Ureter (tissue), 1 donor: ENCODE data around the gene DNHD1. TPM values are rescaled to one million over a fixed set of nuclear protein-coding genes. Genes with fewer than 3 reads are reported as not detected.

ENCODE experiments used
- DNase-seq: peaks from one replicate; pipeline ENCODE4 v3.0.0-alpha.2; 2020; ENCODE audit warnings: low spot score
- total RNA-seq: library from RNA; stranded (reverse); gene quantifications from one replicate; pipeline ENCODE4 v1.2.4, GENCODE V29; 2023
- donor health status: DM: yes; HTN: yes; CAD: no.

DNHD1 gene
- total RNA-seq, 1 donor from 2014 or later: 24.2 TPM

DNA sequence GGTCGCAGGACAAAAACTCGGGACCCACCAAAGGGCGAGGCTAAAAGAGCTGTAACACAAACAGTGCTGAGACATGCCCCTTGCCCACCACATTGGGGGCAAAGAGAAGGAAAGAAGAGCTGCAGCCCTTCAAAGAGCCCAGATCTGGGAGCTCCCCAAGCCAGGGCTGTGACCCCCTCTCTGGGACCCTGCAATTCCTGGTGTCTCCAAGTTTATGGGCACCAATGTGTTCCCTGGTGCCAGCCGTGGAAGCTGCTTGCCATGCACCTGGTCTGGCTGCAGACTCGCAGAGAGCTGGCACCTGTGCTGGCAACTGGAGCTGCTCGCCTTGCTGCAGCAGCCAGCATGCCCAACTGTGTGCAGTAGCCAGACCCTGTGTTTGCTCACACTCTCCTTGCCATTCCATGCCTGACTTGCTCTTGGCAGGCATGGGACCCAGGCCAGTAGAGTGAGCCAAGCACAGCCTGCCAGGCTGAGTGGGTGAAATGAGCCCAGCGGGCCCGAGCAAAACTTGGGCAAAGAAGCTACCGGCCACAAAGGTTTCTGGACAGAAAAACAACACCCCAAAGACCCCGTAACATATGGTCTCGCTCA, 90.4 kb downstream of the DNHD1 start:
- DNase-seq: no peak

DNA sequence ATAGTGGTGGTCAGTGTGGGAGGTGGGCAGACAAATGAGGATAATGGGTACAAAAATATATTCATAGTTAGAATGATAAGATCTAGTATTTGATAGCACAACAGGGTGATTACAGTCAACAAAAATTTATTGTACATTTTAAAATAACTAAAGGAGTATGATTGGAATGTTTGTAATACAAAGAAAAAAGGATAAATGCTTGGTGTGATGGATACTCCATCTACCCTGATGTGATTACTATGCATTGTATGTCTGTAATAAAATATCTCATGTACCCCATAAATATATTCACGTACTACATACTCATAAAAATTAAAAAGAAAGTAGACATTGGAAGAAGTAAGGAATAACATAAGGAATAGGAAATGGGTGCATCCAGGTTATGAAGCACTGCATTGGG, 90.9 kb downstream of the DNHD1 start:
- no peak for DNase-seq

DNA sequence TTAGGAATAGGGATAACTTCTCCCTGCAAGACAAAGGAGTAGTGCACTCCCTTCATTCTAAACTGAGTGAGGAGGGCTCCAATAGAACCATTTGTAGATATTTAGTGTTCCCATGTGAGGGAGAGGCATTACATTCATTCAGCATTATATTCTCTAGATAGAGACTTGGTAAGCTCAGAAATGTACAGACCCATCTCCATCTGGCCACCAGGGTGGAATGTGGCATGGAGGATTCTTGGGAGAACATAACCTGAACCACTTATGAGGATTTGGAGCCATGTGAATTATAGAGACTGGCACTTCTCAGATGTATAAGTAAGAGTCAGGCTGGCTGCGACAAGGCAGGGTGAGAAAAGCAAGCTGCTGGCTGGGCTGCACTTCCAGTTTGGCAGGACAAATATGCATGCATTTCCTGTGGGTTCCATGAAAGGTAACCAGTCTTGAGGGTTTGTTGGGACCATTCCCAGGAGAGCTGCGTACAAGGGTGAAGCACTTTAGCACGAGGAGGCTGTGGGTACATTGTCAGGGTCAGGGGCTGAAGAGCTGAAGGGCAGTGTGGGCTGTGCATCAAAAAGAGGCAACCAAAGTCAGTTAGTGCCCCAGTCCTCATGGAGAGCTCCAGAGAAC, 97.2 kb downstream of the DNHD1 start:
- no peak for DNase-seq

DNA sequence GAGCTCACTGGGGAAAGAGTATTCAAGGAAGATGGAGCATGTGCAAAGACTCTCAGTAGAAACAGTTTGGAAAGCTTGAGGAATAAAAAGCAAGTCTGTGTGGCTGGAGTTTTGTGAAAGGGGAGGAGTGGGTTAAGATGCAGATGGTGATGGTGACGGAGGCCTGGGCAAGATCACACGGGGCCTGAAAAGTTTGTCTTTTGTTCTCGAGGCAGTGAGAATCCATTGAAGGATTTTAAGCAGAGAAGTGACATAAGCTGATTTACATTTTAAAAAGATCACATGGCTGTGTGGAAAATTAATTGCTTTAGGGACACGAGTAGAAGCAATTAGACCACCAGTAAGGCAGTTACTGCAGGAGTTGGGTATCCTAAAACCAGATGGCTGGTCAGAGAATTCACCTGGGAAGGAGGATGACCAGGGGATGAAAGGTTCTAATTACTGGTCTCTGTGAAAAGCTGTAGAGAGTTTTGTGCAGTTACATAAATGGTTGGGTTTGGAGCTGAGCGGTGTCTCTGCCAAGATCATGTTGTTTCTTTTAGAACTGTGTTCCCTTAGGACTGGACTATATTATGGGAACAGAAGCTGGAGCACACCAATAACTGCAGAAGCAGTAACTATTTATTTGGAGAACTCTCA, 99.3 kb downstream of the DNHD1 start:
- no peak for DNase-seq

DNA sequence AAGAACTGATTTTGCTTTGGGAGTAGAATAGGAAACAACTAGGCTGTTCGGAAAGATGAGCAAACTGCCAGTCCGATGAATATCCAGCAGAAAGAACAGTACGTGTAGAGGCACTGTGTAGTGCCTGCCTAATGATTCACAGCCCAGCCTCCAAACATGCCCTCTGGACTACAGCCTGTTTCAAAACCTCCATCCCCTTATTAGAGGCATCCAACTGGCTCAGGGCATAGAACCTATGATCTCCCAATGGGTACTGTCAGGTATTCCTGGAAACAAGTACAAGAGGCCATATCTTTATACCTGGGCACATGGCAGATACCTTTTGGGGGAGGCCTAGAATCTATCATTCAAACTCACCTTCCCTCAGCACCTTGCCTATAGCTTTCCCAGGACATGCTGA, 101.5 kb downstream of the DNHD1 start:
- no peak for DNase-seq

DNA sequence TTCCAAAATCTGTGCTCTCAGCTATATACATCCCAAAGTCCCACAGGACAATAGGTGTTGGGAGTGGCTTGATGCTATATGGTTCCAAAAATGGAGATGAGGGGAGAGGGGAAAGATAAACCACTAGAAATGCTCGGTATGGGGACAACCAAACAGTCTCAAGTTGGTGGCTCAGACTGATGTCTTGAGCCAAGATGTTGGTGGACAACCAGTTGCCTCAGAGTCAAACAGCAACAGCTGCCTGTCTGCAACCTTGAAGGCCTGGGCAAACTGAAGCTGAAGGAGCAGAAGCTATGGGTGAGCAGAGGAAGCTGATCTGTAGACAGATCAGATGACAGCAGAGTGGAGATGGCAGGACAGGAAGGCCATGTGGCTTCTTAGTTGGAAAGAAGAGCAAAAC, 102.4 kb downstream of the DNHD1 start:
- no peak for DNase-seq

DNA sequence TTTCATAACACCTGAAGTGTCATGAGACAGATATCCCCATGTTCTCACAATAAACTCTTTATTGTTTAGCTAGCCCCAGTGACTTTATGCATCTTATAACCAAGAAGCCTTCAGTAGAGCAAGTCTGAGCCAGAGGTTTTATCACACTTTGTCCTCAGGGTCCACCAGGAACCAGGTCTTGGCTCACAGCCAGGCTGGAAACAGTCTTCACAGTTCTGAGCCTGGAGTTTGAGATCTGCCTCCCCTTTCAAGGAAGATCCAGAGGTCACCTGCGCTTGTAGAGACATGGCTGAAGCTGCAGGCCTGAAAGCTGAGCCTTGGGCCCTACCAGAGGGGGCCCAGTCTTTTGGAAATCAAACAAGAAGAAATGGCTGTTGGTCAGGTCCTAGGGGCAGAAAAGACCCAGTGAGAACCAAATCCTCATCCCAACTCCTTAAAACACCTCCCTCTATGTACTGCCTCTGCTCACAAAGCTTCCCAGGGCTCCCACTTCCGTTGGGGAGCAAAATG, 102.9 kb downstream of the DNHD1 start:
- DNase-seq: no peak

DNA sequence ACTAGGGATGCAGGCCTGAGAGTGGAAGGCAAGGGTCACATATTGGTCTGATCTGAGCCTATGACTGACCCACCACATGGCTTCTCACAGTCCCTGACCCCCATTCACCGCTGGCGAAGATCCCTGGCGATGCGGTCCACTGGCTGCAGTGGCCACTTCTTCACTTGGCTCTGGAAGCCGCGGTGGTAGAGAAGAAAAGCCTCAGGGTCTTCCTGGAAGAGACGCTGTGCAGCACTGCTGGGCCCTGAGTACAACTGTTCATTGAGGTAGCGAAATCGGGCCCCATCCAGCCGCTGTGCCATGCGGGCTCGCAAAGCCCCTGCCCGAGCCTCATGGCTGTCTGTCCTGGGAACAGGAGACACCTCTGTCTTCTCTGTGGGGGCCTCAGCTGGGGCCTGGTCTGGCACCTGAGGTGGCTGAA, 104.0 kb downstream of the DNHD1 start:
- DNase-seq: no peak

DNA sequence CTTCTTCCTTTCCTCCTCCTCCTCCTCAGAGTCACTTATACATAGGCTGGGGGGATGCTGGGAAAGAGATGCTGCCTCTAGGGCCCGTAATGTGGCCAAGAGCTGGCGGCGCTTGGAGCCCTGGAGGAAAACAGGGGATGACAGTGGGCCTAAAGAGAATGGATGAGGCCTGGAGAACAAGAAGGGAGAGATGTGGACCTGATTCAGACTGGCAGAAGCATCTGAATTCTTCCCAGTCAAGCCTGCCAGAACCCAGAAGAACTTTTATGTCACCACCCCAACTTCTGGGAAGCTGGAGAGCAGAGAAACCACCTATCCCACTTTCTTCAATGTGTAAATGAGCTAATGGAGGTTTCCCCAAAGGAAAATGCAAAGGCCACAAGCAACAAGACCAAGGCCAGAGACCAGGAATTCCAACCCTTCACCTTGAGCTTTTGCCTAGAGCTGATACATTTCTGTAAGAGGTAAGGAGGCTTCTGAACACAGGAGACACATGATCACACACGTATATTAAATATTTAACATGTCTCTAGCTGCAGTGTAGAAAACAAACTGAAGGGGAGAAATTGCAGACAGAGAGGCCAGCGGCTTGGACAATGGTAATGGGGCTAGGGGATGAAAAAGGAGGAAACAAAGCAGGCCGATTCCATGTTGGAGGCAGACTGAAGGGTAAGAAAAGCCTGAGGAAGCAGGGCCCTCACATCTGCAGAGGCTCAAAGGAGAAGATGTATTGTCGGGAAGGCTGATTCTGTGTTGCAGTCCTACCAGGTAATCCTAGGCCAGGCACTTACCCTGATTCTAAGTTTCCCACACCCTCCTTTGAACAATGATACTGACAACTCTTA, 105.2 kb downstream of the DNHD1 start:
- DNase-seq: no peak

DNA sequence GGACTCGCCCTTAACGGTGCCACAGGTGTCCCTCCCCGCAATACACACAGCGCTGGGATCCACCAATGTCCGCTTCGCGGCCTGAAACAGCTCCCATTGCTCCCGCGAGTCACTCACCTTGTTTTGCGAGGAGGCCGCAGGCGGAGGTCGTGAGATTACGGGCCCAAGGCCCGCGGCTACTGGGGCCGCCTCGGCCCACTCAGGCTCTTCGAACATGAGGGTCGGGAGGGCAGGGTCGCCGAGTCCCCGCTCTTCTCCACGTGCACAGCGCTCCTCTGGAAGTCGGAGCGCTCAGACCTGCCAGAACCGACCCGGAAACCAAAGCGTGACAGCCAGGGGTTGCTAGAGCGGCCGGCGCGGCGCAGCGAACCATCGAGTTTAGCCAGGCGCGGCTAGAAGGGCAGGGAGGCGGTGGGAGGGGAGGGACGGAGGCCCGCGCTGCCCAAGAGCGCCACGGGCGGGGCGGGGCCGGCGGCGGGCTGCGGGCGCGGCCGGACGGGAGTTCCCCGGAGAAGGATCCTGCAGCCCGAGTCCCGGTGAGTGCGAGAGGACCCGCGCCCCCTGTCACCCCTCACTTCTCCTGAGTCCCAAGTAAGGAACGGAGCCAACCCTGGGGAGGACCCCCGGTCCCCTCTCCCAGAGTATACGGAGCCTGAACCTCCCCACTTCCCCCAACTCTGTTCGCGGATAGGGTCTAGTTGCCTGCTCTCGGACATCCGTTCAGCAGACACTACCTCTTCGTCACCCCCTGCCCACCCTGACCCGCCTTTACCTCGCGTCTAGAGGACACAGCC, 106.4 kb downstream of the DNHD1 start, which contains the start of the genes ILK and RRP8:
Gene ILK (plus strand): TSS at position 488 of the 794 bp plus-strand sequence. CDS start 498 bp downstream, outside the sequence.
Gene RRP8 (minus strand): TSS at position 330 of the 794 bp plus-strand sequence. CDS start 114 bp downstream, at position 216.
- DNase-seq: peak; percentile 94

DNA sequence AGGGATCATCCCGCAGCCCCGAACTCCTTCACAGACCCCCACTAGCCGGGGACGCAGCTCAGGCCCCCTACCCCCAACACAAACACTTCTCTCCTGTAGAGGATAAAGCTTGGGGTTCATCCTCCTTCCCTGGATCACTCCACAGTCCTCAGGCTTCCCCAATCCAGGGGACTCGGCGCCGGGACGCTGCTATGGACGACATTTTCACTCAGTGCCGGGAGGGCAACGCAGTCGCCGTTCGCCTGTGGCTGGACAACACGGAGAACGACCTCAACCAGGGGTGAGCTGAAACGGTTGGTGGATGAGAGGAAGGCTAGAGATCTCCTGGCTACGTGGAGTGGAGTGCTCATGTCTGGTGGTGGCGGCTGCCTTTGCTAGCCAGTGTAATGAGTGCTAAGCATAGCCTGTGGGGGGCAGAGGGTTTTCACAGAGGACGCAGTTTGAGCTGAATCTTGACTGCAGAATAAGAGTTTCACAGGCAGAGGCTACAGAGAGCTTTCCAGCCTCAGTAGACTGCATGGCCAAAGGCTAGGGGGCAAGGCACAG, 107.1 kb downstream of the DNHD1 start:
- DNase-seq: peak; percentile 72

DNA sequence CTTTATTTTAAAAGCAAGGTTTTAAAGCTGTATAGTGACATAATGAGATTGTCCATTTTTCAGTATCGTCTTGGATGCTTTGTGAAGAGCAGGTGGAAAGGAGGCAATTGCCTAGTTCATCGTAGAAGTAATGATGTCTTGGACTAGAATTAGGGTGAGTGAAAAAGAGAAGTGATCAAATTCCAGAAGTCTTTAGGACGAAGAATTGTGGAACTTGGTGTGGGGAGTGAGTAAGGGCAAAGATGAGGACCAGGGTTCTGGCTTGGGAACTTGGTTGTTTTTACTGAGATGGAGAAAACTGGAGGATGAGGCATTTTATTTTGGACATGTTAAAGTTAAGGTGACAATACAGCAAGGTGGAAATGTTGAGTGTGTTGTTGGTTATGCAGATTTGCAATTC, 107.7 kb downstream of the DNHD1 start:
- DNase-seq: no peak

DNA sequence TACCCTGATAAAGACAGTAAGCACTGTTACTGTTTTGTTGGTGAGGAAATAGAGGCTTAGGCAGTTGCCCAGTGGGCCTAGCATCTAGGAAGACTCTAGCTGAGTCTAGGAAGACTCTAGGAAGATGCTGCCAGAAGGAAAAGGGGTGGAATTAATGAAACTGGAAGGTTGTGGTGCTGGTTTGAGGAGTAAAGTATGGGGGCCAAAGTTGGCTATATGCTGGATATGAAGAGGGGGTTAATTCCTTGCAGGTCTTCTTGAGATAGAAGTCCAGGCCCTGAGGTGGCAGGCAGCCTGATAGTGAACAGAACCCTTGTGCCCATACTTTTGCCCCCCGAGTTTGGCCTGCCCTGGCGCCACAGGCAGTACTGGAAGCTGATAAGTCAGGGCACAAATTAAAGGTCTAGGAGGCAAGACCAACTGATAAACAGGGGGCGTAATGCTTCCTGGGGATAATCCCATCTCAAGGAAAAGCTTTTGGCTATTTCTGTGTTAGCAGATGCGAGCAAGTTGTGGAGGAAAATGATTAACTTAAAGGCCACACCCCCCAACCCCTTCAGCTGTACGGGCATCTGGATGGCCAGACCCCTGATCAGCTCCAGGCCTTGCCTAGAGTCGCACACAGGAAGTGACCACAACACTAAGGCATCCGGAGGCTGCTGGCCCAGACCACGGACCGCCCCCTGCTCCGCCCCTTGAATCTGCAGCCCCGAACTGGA, 109.5 kb downstream of the DNHD1 start:
- DNase-seq: peak; percentile 96

DNA sequence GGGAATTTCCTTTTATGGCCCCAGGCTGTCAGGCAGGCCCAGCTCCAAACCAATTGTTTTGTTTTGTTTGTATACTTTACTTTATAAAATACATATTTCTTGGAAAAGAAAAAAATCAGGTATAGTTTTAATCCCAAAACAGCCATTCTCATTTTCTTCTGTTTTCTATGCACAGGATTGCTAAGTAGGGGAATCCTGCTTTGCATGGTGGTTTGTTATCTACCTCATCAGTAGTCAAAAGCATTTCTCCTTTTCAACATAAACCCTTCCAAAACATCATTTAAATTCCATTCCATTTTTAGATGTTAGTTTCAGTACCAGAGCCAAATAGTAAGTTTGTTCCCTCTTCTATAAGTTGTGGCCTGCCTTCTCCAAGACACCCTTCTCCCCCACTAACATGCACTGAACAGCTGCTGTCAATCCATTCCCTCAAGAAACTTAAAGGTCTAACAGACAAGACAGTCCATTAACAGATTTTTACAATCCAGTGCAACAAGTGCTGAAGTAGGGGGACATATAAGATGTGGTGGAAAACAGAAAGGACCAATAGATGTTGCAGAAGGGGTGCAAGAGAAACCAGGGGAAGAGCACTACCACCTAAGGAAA, 110.2 kb downstream of the DNHD1 start:
- no peak for DNase-seq

DNA sequence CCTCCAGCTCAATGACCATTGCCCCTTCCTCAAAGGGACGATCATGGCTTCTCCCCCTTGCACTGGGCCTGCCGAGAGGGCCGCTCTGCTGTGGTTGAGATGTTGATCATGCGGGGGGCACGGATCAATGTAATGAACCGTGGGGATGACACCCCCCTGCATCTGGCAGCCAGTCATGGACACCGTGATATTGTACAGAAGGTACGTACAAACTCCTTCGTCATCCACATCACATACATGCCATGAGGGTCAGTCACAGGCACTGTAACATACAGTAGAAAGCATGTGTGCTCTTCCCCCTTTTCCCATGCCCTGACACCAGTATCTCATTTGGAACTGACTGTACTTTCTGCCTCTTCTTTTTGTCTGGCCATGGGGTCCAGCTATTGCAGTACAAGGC, 110.9 kb downstream of the DNHD1 start:
- DNase-seq: no peak

DNA sequence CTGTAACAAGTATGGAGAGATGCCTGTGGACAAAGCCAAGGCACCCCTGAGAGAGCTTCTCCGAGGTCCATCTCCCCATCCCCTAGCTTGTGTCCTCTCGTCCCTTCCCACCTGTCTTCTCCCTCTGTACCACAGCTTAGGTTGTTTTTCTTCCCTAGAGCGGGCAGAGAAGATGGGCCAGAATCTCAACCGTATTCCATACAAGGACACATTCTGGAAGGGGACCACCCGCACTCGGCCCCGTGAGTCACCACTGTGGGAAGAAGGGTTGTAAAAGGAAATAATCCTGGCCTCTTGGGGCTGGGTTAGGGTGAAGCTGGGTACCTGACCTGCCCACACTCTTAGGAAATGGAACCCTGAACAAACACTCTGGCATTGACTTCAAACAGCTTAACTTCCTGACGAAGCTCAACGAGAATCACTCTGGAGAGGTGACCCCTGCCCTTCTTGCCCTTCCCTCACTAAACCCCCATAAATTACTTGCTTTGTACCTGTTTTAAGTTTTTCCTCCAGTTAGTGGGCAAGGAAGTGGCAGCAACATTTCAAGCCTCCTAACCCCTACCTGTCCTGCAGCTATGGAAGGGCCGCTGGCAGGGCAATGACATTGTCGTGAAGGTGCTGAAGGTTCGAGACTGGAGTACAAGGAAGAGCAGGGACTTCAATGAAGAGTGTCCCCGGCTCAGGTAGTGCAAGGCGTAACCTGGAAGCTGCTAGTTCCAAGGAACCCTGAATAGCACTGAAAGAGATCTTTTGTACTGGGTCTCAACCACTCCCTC, 111.8 kb downstream of the DNHD1 start:
- DNase-seq: no peak

DNA sequence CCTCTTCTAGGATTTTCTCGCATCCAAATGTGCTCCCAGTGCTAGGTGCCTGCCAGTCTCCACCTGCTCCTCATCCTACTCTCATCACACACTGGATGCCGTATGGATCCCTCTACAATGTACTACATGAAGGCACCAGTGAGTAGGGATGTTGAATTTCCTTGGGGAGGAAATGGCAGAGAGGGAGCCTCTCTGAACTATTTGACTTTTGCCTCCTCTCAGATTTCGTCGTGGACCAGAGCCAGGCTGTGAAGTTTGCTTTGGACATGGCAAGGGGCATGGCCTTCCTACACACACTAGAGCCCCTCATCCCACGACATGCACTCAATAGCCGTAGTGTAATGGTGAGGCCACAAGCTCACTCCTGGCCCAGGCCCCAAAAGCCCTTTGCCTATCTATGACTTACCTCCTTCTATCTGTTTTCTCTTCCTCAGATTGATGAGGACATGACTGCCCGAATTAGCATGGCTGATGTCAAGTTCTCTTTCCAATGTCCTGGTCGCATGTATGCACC, 112.5 kb downstream of the DNHD1 start:
- DNase-seq: no peak

DNA sequence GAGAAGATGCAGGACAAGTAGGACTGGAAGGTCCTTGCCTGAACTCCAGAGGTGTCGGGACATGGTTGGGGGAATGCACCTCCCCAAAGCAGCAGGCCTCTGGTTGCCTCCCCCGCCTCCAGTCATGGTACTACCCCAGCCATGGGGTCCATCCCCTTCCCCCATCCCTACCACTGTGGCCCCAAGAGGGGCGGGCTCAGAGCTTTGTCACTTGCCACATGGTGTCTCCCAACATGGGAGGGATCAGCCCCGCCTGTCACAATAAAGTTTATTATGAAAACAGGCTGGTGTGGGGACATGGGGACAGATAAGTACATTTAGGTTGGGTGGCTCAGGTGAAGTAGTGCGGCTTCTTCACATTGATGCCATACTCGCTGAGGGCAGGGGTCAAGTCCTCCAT, 113.5 kb downstream of the DNHD1 start:
- DNase-seq: no peak
